ENCODE results near the gene ACTR2.

The ACTR2 gene

GRCh38 chr2:65278531-65278981 is 50.9 kb downstream of the ACTR2 start:
- no peak for DNase-seq (ENCODE audit: low spot score)

- no peak for DNase-seq (ENCODE audit: low spot score)
These were observed 52.1 kb downstream of the ACTR2 start for GRCh38 chr2:65279756-65280155.

GRCh38 chr2:65281627-65282351 is 54.2 kb downstream of the ACTR2 start:
- no peak for DNase-seq (ENCODE audit: low spot score)

DNA sequence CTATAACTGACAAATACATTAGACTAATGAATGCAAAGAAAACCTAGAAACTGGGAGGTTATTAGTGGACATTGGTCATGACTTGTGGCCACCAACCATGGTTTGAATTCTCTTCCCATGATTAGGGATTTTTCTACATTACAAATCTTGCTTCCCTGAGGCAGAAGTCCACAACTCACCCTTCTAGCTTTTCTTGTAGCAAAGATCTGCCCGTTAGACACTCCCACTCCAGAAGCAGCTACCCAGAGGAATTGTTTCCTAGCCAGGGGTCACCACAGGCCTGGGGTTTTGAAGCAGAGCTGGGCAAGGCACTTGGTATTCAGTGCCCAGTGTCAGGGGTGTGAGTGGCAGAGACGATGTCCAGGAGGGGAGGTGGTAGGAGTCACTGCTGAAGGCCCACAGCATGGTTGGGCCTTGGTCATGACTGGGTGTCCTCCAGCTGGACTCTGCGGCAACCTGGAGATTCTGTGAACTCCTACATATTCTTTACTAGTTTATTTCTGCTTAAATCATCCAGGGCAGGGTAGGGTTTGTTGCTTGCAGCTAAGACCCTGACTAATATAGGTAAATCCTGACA is 54.9 kb downstream of the ACTR2 start:
- DNase-seq (ENCODE audit: low spot score): no peak

DNA sequence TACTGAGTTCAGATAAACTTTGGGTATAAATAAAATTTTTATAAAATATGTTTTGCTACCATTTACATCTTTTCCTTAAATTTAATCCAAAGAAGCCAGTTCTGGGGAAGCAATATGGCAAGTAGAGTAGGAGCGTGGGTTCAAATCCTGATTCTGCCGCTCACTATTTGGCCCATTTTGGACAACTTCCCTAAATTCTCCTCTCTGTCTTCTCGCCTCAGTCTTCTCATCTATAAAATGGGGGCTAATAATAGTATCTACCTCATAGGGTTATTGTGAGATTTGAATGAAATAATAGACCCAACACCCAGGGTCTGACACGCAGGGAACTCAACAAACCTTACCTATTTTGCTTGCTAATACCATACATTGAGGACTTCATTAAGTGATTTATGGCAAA is 59.7 kb downstream of the ACTR2 start:
- DNase-seq (ENCODE audit: low spot score): no peak

GRCh38 chr2:65291216-65292105 is 63.8 kb downstream of the ACTR2 start:
- DNase-seq (ENCODE audit: low spot score): no peak

DNA sequence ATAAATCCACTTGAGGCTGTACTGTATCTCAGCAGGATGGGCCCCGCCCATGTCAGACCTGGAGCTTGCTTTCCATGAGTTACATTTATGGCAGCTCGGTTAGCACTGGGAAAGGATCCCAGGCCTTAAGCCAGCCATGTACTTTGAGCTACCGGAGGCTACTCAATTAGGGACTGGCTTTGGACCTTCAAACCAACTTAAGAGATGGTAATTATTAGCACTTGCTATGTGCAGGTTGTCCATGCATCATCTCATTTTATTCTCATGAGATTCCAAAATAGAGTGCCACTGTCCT is 64.4 kb downstream of the ACTR2 start:
- DNase-seq (ENCODE audit: low spot score): no peak

DNA sequence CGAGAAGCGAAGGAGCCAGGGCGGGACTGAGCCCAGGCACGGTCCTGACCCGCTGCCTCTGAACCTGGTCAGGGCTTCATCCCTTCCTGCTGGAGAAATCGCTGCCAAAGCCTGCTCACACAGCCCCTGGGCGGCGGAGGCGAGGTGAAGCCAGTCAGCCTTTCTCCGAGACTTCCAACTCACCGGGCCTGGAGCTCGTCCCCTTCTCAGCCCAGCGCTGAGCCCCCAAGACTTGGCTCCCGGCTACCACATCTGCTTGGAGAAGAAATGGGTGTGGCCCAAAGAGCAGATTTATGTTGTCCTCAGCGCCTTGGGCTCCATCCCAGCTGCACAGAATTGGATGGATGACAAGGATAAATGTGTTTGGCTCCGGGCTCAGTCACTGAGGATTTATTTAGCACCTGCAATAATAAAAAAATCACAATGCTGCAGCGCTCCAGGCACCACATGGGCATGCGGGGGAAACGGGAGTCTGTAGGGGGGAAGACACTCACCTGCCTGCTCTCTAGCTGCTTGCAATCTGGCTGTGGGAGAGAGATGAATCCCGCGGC is 64.9 kb downstream of the ACTR2 start:
- DNase-seq (ENCODE audit: low spot score): no peak

GRCh38 chr2:65293376-65293775 is 65.7 kb downstream of the ACTR2 start:
- no peak for DNase-seq (ENCODE audit: low spot score)

DNA sequence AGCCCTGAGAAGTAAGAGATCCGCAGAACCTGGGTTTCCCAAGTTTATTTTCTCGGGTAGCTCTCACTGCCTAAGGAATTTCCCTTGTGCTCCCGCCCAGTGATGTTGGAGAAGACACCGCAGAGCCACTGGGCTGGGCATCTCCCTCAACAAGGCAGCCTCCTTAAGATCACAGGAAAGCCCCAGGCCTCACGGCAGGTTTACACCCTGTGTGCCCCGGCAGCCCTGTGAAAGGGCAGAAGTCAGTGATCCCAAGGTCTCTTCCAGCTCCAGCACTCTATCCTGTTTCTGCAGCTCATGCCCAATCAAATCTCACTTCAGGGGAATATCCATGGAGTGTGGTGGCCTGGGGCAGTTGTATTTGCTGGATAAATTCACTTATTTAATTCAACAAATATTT is 66.5 kb downstream of the ACTR2 start:
- DNase-seq (ENCODE audit: low spot score): no peak

GRCh38 chr2:65294701-65295100 is 67.1 kb downstream of the ACTR2 start:
- DNase-seq (ENCODE audit: low spot score): no peak

- no peak for DNase-seq (ENCODE audit: low spot score)
These were observed 69.3 kb downstream of the ACTR2 start for GRCh38 chr2:65296971-65297370.

DNA sequence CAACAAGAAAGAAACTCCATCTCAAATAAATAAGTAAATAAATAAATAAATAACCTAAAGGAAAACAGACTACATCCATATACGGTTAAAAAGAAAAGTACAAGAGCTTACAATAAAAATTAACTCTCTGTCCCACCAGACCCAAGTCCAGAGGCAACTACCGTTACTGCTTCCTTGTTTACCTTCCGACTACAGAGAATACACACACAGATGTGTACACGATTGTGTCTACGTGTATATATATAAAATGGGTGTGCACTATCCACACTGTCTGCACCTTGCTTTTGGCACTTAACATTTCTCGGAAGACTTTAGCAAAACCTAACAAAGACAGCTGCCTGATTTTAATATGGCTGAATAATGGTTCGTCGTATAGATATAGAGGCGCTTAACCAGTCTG is 69.9 kb downstream of the ACTR2 start:
- DNase-seq (ENCODE audit: low spot score): no peak

DNA sequence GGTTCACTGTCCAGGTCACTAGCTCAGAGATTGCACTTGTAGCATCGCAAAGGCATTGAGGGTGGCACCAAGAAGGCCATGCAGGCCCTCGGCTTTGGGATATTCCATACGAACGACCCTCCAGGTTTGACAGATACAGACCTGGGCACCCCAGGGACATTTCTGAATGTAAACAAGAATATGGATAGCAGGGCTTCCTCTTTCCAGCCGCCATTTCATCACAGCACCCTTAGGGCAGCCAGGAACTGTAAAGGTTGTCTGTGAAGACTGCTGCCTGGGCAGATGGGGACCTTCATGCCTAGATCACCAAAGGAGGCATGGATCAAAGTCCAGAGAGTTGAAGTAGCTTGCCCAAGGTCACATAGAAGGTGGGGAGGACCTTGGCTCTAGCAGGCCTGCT is 70.5 kb downstream of the ACTR2 start:
- no peak for DNase-seq (ENCODE audit: low spot score)

DNA sequence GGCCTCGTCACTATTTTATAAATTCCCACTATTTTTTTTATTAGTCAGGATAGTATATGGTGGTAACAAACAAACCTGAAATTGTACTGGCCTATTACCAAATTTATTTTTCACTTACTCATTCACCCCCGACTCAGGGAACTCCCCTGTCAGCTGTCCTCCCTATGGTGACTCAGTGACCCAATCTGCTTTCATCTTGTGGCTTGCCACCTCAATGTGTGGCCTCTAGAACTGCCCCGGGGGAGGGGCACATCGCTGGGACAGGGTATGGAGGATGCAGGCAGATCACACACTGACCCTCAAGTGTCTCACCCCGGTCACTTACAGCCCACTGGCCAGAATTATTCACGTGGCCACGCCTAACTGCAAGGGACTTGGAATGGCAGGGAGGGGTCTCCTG is 71.6 kb downstream of the ACTR2 start:
- DNase-seq (ENCODE audit: low spot score): no peak

- DNase-seq (ENCODE audit: low spot score): peak; percentile 84
These were observed 72.6 kb downstream of the ACTR2 start for GRCh38 chr2:65300134-65300760.

- DNase-seq (ENCODE audit: low spot score): peak; percentile 88
These were observed 73.4 kb downstream of the ACTR2 start for GRCh38 chr2:65300761-65301711.

- DNase-seq (ENCODE audit: low spot score): no peak
These were observed 78.3 kb downstream of the ACTR2 start for GRCh38 chr2:65305934-65306333.

DNA sequence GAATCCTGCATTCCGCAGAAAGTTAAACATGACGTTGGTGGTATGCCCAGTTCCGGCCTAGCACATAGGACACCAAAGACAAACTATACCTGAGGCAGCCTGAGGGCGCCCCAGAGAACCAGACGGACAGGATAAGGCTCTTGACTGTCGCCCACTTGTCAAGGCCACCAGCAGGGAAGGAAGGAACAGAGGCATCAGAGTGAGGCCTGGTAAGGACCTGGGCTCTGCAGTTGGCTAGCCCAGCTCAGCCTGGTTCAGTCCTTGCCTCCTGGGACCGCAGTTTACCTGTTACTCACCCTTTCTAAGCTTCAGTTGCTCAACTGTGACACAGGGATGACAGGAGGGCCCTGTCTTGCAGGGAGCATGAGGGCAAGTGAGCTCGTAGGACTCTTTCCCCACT is 82.1 kb downstream of the ACTR2 start:
- no peak for DNase-seq (ENCODE audit: low spot score)

DNA sequence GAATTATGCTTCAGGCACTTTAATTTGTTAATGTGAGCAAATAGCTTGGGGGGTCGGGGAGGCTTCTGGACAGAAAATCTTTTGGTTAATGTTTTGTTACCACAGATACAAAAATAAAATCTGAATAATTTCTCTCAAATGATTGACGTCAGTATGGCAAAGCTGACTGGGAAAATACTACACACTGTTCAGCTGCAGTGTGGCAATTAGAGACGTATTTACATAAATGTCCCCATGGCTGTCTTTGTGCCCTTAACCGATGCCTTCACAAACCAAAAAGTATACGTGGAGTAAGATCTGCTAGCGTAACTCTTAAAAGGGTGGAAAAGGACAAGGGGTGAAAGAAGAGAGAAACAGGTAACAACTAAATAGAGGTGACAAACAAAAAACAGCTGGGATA is 83.4 kb downstream of the ACTR2 start:
- DNase-seq (ENCODE audit: low spot score): no peak

GRCh38 chr2:65311596-65311995 is 84.0 kb downstream of the ACTR2 start:
- no peak for DNase-seq (ENCODE audit: low spot score)
